Progenitor cell of endocrine pancreas (in vitro differentiated cells): ENCODE results near the gene ANKRD17. TPM values are rescaled to one million over a fixed set of nuclear protein-coding genes. Genes with fewer than 3 reads are reported as not detected.

Experiments used
- DNase-seq: peaks from one replicate; pipeline ENCODE4 v3.0.0; 2021; ENCODE audit warnings: low spot score; ENCODE audit not compliant: unreplicated experiment
- H3K27ac Mint-ChIP-seq: 2 replicates; pipeline ENCODE4 v1.8.0; 2021; ENCODE audit warnings: mild to moderate bottlenecking, moderate library complexity, mixed read lengths
- H3K27me3 Mint-ChIP-seq: 2 replicates; pipeline ENCODE4 v1.8.0; 2021; ENCODE audit warnings: mixed read lengths
- H3K36me3 Mint-ChIP-seq: 2 replicates; pipeline ENCODE4 v1.8.0; 2022; ENCODE audit warnings: mixed read lengths; ENCODE audit not compliant: insufficient read depth
- H3K4me1 Mint-ChIP-seq: 2 replicates; pipeline ENCODE4 v1.8.0; 2021; ENCODE audit warnings: low read depth, mixed read lengths
- H3K4me3 Mint-ChIP-seq: 2 replicates; pipeline ENCODE4 v1.8.0; 2021; ENCODE audit warnings: low read depth, mild to moderate bottlenecking, moderate library complexity, mixed read lengths
- H3K9me3 Mint-ChIP-seq: 2 replicates; pipeline ENCODE4 v1.8.0; 2021; ENCODE audit warnings: low read depth, mixed read lengths
- CTCF ChIP-seq: fragments of 200-600 bp; sonication (generic); IDR thresholded peaks from one replicate; pipeline ENCODE4 v1.5.0; 2021; ENCODE audit warnings: antibody characterized with exemption, mild to moderate bottlenecking; ENCODE audit not compliant: unreplicated experiment
- total RNA-seq: library from RNA; stranded (reverse); gene quantifications from 2 replicates; pipeline ENCODE4 v1.2.1, GENCODE V29; 2021

The ANKRD17 gene
- total RNA-seq, 1 donor from 2014 or later: 90.8 TPM

- Mint-ChIP-seq H3K4me1 (peaks cover 9% of the 10 kb centered on the region), H3K9me3 (peaks cover 10% of the 10 kb centered on the region), H3K27me3 (no peaks in the 10 kb centered on the region), H3K36me3 (peaks cover 12% of the 10 kb centered on the region), H3K4me3 (no peak overlapping the region), H3K27ac (no peak overlapping the region)
- no peak for TF ChIP-seq CTCF
- no peak for DNase-seq
Measured at GRCh38 chr4:73185903-73186302, 72.7 kb downstream of the ANKRD17 start.

- H3K4me3 Mint-ChIP-seq: no peak overlapping the region
- no peak overlapping the region for H3K27ac Mint-ChIP-seq
- TF ChIP-seq CTCF: no peak
- peaks cover 9% of the 10 kb centered on the region for H3K4me1 Mint-ChIP-seq
- no peak for DNase-seq
- peaks cover 4% of the 10 kb centered on the region for H3K36me3 Mint-ChIP-seq
- no peaks in the 10 kb centered on the region for H3K27me3 Mint-ChIP-seq
- H3K9me3 Mint-ChIP-seq: peaks cover under 1% of the 10 kb centered on the region
Measured at GRCh38 chr4:73181231-73181630, 77.4 kb downstream of the ANKRD17 start.

- Mint-ChIP-seq H3K9me3 (peaks cover 11% of the 10 kb centered on the region), H3K27me3 (no peaks in the 10 kb centered on the region), H3K27ac (no peak overlapping the region), H3K36me3 (peaks cover 27% of the 10 kb centered on the region), H3K4me3 (no peak overlapping the region), H3K4me1 (peaks cover 9% of the 10 kb centered on the region)
- no peak for DNase-seq
- no peak for TF ChIP-seq CTCF
Measured at GRCh38 chr4:73178389-73178788, 80.2 kb downstream of the ANKRD17 start.

- Mint-ChIP-seq H3K27me3 (no peaks in the 10 kb centered on the region), H3K36me3 (peaks cover 73% of the 10 kb centered on the region), H3K9me3 (peaks cover 24% of the 10 kb centered on the region), H3K4me3 (no peak overlapping the region), H3K4me1 (peaks cover 2% of the 10 kb centered on the region), H3K27ac (no peak overlapping the region)
- no peak for TF ChIP-seq CTCF
- DNase-seq: no peak
Measured at GRCh38 chr4:73172161-73172560, 86.4 kb downstream of the ANKRD17 start.

GRCh38 chr4:73170518-73171198 is 87.9 kb downstream of the ANKRD17 start:
- no peak for TF ChIP-seq CTCF
- Mint-ChIP-seq H3K4me1 (peaks cover 2% of the 10 kb centered on the region), H3K27me3 (no peaks in the 10 kb centered on the region), H3K27ac (peak overlapping the region; percentile 64), H3K36me3 (peaks cover 76% of the 10 kb centered on the region), H3K4me3 (no peak overlapping the region), H3K9me3 (peaks cover 26% of the 10 kb centered on the region)
- DNase-seq: no peak
